Hepatocyte (in vitro differentiated cells): ENCODE data around the gene ULK4.

Experiments
- EZH2 ChIP-seq: fragments of 200-600 bp; sonication (generic); IDR thresholded peaks from 2 replicates; pipeline ENCODE4 v1.6.1; 2016; ENCODE audit warnings: antibody characterized with exemption, mild to moderate bottlenecking, borderline replicate concordance
- EZH2phosphoT487 ChIP-seq: fragments of 200-600 bp; sonication (generic); IDR thresholded peaks from one replicate; pipeline ENCODE4 v1.6.1; 2018; ENCODE audit warnings: antibody characterized with exemption, mild to moderate bottlenecking, low read depth, moderate library complexity; ENCODE audit not compliant: unreplicated experiment, severe bottlenecking
- TF ChIP-seq, protein P1 (sequence below): fragments of 200-600 bp; sonication (generic); IDR thresholded peaks from 2 replicates; pipeline ENCODE4 v1.5.1; 2016; ENCODE audit warnings: antibody characterized with exemption, mild to moderate bottlenecking; ENCODE audit not compliant: poor library complexity

DNA sequence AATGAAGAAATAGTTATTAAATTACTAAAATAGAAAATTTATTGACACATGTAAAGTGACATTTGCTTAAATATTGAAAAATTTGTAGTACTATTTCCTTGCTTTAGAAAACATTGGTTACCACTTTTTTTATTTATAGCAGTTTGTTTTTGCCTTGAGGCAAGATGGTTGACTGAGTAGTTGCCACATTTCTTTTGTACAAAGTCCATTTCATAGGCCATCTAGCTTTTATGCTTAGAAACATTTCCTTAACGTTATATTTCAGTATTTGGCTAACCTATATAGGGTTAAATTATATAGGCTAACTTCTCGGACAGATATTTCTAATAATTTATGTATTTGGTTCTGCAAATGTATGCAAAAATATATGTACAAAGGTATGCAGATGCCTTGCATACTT, 745.5 kb downstream of the ULK4 start:
- TF ChIP-seq, protein P1, sequence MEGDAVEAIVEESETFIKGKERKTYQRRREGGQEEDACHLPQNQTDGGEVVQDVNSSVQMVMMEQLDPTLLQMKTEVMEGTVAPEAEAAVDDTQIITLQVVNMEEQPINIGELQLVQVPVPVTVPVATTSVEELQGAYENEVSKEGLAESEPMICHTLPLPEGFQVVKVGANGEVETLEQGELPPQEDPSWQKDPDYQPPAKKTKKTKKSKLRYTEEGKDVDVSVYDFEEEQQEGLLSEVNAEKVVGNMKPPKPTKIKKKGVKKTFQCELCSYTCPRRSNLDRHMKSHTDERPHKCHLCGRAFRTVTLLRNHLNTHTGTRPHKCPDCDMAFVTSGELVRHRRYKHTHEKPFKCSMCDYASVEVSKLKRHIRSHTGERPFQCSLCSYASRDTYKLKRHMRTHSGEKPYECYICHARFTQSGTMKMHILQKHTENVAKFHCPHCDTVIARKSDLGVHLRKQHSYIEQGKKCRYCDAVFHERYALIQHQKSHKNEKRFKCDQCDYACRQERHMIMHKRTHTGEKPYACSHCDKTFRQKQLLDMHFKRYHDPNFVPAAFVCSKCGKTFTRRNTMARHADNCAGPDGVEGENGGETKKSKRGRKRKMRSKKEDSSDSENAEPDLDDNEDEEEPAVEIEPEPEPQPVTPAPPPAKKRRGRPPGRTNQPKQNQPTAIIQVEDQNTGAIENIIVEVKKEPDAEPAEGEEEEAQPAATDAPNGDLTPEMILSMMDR = no peak
- TF ChIP-seq EZH2phosphoT487 (no peak), EZH2 (no peak)
